Ishikawa (cell line): Measurements from ENCODE around the gene PCNX4.

Experiments
- CEBPB ChIP-seq: IDR thresholded peaks from 2 replicates; pipeline ENCODE4 v1.6.1; 2012
- CREB1 ChIP-seq: IDR thresholded peaks from 2 replicates; pipeline ENCODE4 v1.6.1; 2012; ENCODE audit warnings: low read depth
- EGR1 ChIP-seq: IDR thresholded peaks from 2 replicates; pipeline ENCODE4 v1.6.1; 2012
- EP300 ChIP-seq: IDR thresholded peaks from 2 replicates; pipeline ENCODE4 v1.6.1; 2012; ENCODE audit warnings: borderline replicate concordance
- MAX ChIP-seq: IDR thresholded peaks from 2 replicates; pipeline ENCODE4 v1.6.1; 2012
- RAD21 ChIP-seq: IDR thresholded peaks from 2 replicates; pipeline ENCODE4 v1.6.1; 2012; ENCODE audit warnings: low read depth
- REST ChIP-seq: IDR thresholded peaks from 2 replicates; pipeline ENCODE4 v1.6.1; 2012; ENCODE audit warnings: low read depth, mild to moderate bottlenecking
- TAF1 ChIP-seq: IDR thresholded peaks from 2 replicates; pipeline ENCODE4 v1.6.1; 2012; ENCODE audit warnings: low read depth, mild to moderate bottlenecking
- TCF12 ChIP-seq: IDR thresholded peaks from 2 replicates; pipeline ENCODE4 v1.6.1; 2012; ENCODE audit warnings: low read depth
- YY1 ChIP-seq: IDR thresholded peaks from 2 replicates; pipeline ENCODE4 v1.6.1; 2012; ENCODE audit warnings: low read depth
- ZBTB7A ChIP-seq: IDR thresholded peaks from 2 replicates; pipeline ENCODE4 v1.6.1; 2012; ENCODE audit warnings: low read depth
- TF ChIP-seq, protein P1 (sequence below): IDR thresholded peaks from 2 replicates; pipeline ENCODE4 v1.6.1; 2012

- TF ChIP-seq RAD21 (no peak), YY1 (no peak), CEBPB (no peak), REST (no peak), MAX (no peak), TAF1 (no peak), EGR1 (no peak), ZBTB7A (no peak), TCF12 (no peak), CREB1 (no peak), EP300 (no peak)
- TF ChIP-seq, protein P1, sequence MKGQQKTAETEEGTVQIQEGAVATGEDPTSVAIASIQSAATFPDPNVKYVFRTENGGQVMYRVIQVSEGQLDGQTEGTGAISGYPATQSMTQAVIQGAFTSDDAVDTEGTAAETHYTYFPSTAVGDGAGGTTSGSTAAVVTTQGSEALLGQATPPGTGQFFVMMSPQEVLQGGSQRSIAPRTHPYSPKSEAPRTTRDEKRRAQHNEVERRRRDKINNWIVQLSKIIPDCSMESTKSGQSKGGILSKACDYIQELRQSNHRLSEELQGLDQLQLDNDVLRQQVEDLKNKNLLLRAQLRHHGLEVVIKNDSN, result no peak
Measured at GRCh38 chr14:60133487-60133886, 41.8 kb downstream of the PCNX4 start.
